Lower leg skin (tissue), 4 donors: ENCODE measurements around the gene B4GALNT3. TPM values are rescaled to one million over a fixed set of nuclear protein-coding genes. Genes with fewer than 3 reads are reported as not detected.

ENCODE experiments used
- DNase-seq, 2 donors: peaks; one replicate each; pipeline ENCODE4 v3.0.0-alpha.2; 2019; ENCODE audit warnings: low spot score in 2 of 2
- H3K4me3 ChIP-seq: fragments of 200-600 bp; sonication (generic); 2 replicates; pipeline ENCODE4 v1.5.1; 2017; ENCODE audit warnings: mild to moderate bottlenecking, low read depth; ENCODE audit not compliant: poor library complexity, severe bottlenecking
- CTCF ChIP-seq, 3 donors: fragments of 450-650 bp; IDR thresholded peaks; one replicate each; pipeline ENCODE4 v1.5.1; 2016; ENCODE audit warnings: antibody characterized with exemption in 3 of 3, mild to moderate bottlenecking in 3 of 3, moderate library complexity in 2 of 3
- POLR2A ChIP-seq, 2 donors: fragments of 450-650 bp; IDR thresholded peaks; one replicate each; pipeline ENCODE4 v1.6.1; 2016 to 2017; ENCODE audit warnings: antibody characterized with exemption in 2 of 2, mild to moderate bottlenecking in 1 of 2, moderate library complexity in 1 of 2
- WGBS, 2 donors: methylation state at CpG; one replicate each; pipeline ENCODE4 v1.1.5; 2018; 5-methylcytosine and 5-hydroxymethylcytosine counted together
- intact Hi-C: fragments of 100-400 bp; cut with DNase I; formaldehyde crosslinking; loops from one replicate; pipeline ENCODE4 v1.15.0; 2023; ENCODE audit warnings: low total_unique reads
- total RNA-seq, 4 donors: library from RNA; depleted of rRNA; stranded (reverse); fragments of >200 nt; gene quantifications; one replicate each; pipeline ENCODE4 v1.1.0, GENCODE V29; 2016

The B4GALNT3 gene
- total RNA-seq, 4 donors from 2014 or later, result 35.8 to 65.4 (median 47.6) TPM

- intact Hi-C loops, result loop anchor here (2.0 to 5.0 kb wide), 2 partner anchors 182 to 244 kb away; partner anchors contain the start of gene WNK1
- peak; percentile 74 to 96 for DNase-seq
- TF ChIP-seq POLR2A (IDR thresholded peaks at IDR 0.05) (no peak), CTCF (IDR thresholded peaks at IDR 0.05) (no peak)
- peak overlapping the region; percentile 26 for H3K4me3 ChIP-seq
- 0 to 16% methylated on average over 6 to 7 of the region's 22 CpGs for WGBS, 2 donors
These were observed 110.7 kb downstream of the B4GALNT3 start for GRCh38 chr12:570435-570920.

- peak; percentile 85 to 95 for DNase-seq
- no peak overlapping the region for H3K4me3 ChIP-seq
- TF ChIP-seq POLR2A (IDR thresholded peaks at IDR 0.05) (no peak), CTCF (IDR thresholded peaks at IDR 0.05) (no peak)
- WGBS, 2 donors, result 19 to 21% methylated on average over 22 of the region's 22 CpGs
- intact Hi-C loops, result loop anchor here (2.0 to 5.0 kb wide), 2 partner anchors 181 to 244 kb away; partner anchors contain the start of gene WNK1
These were observed 111.4 kb downstream of the B4GALNT3 start for GRCh38 chr12:570921-571794.

- TF ChIP-seq POLR2A (IDR thresholded peaks at IDR 0.05) (no peak), CTCF (IDR thresholded peaks at IDR 0.05) (no peak)
- 70 to 73% methylated on average over 19 of the region's 19 CpGs for WGBS, 2 donors
- DNase-seq, result peak in 1 of 2 donors; percentile 87
- intact Hi-C loops, result loop anchor here (2.0 to 5.0 kb wide), 2 partner anchors 180 to 243 kb away; partner anchors contain the start of gene WNK1
- no peak overlapping the region for H3K4me3 ChIP-seq
These were observed 112.2 kb downstream of the B4GALNT3 start for GRCh38 chr12:571795-572531.

- intact Hi-C loops, result loop anchor here (5.0 kb wide), 1 partner anchor 180 kb away; the partner anchor contains the start of gene WNK1
- no peak for TF ChIP-seq CTCF (IDR thresholded peaks at IDR 0.05)
- no peak for TF ChIP-seq POLR2A (IDR thresholded peaks at IDR 0.05)
- 74 to 81% methylated on average over 3 of the region's 3 CpGs for WGBS, 2 donors
- no peak overlapping the region for H3K4me3 ChIP-seq
- no peak for DNase-seq
These were observed 112.8 kb downstream of the B4GALNT3 start for GRCh38 chr12:572532-572899.

GRCh38 chr12:573232-573631, 113.5 kb downstream of the B4GALNT3 start:
- peak in 1 of 2 donors; percentile 53 for DNase-seq
- TF ChIP-seq POLR2A (IDR thresholded peaks at IDR 0.05), result no peak
- TF ChIP-seq CTCF (IDR thresholded peaks at IDR 0.05), result no peak
- H3K4me3 ChIP-seq, result no peak overlapping the region
- intact Hi-C loops, result loop anchor here (5.0 kb wide), 1 partner anchor 179 kb away; the partner anchor contains the start of gene WNK1
- 68 to 77% methylated on average over 5 of the region's 5 CpGs for WGBS, 2 donors
